ENCODE results near the gene PCNX4.

Gene PCNX4

GRCh38 chr14:60170948-60171347 is 79.2 kb downstream of the PCNX4 start:
- in situ Hi-C loops (cut with MboI; ENCODE audit: low sequenced_read_pairs), result no loop called here

GRCh38 chr14:60171690-60172089 is 80.0 kb downstream of the PCNX4 start:
- in situ Hi-C loops (cut with MboI; ENCODE audit: low sequenced_read_pairs), result no loop called here

- in situ Hi-C loops (cut with MboI; ENCODE audit: low sequenced_read_pairs), result loop anchor here (25.0 kb wide), 1 partner anchor 112 kb away; no protein-coding TSS in a partner anchor
These were observed 82.9 kb downstream of the PCNX4 start for GRCh38 chr14:60174352-60175254.

- in situ Hi-C loops (cut with MboI; ENCODE audit: low sequenced_read_pairs), result loop anchor here (25.0 kb wide), 1 partner anchor 113 kb away; no protein-coding TSS in a partner anchor
These were observed 83.7 kb downstream of the PCNX4 start for GRCh38 chr14:60175255-60175902.

GRCh38 chr14:60178164-60178563 is 86.4 kb downstream of the PCNX4 start:
- in situ Hi-C loops (cut with MboI; ENCODE audit: low sequenced_read_pairs), result loop anchor here (25.0 kb wide), 1 partner anchor 116 kb away; no protein-coding TSS in a partner anchor

- in situ Hi-C loops (cut with MboI; ENCODE audit: low sequenced_read_pairs), result loop anchor here (25.0 kb wide), 1 partner anchor 117 kb away; no protein-coding TSS in a partner anchor
These were observed 87.1 kb downstream of the PCNX4 start for GRCh38 chr14:60178820-60179219.

GRCh38 chr14:60179431-60179869 is 87.7 kb downstream of the PCNX4 start:
- in situ Hi-C loops (cut with MboI; ENCODE audit: low sequenced_read_pairs), result loop anchor here (25.0 kb wide), 1 partner anchor 117 kb away; no protein-coding TSS in a partner anchor

GRCh38 chr14:60183138-60183537 is 91.4 kb downstream of the PCNX4 start:
- in situ Hi-C loops (cut with MboI; ENCODE audit: low sequenced_read_pairs), result loop anchor here (10.0 to 25.0 kb wide), 2 partner anchors 121 to 218 kb away; no protein-coding TSS in a partner anchor

- in situ Hi-C loops (cut with MboI; ENCODE audit: low sequenced_read_pairs), result loop anchor here (10.0 to 25.0 kb wide), 2 partner anchors 121 to 219 kb away; no protein-coding TSS in a partner anchor
These were observed 92.0 kb downstream of the PCNX4 start for GRCh38 chr14:60183741-60184140.

GRCh38 chr14:60184146-60184904 is 92.6 kb downstream of the PCNX4 start:
- in situ Hi-C loops (cut with MboI; ENCODE audit: low sequenced_read_pairs), result loop anchor here (10.0 to 25.0 kb wide), 2 partner anchors 122 to 220 kb away; no protein-coding TSS in a partner anchor

GRCh38 chr14:60184905-60185555 is 93.3 kb downstream of the PCNX4 start:
- in situ Hi-C loops (cut with MboI; ENCODE audit: low sequenced_read_pairs), result loop anchor here (10.0 to 25.0 kb wide), 2 partner anchors 123 to 220 kb away; no protein-coding TSS in a partner anchor

GRCh38 chr14:60188115-60188514 is 96.4 kb downstream of the PCNX4 start:
- in situ Hi-C loops (cut with MboI; ENCODE audit: low sequenced_read_pairs), result loop anchor here (10.0 to 25.0 kb wide), 2 partner anchors 126 to 223 kb away; no protein-coding TSS in a partner anchor

GRCh38 chr14:60188696-60189095 is 97.0 kb downstream of the PCNX4 start:
- in situ Hi-C loops (cut with MboI; ENCODE audit: low sequenced_read_pairs), result loop anchor here (10.0 to 25.0 kb wide), 2 partner anchors 126 to 224 kb away; no protein-coding TSS in a partner anchor

GRCh38 chr14:60189923-60190840 is 98.5 kb downstream of the PCNX4 start:
- in situ Hi-C loops (cut with MboI; ENCODE audit: low sequenced_read_pairs), result loop anchor here (10.0 to 25.0 kb wide), 2 partner anchors 128 to 225 kb away; no protein-coding TSS in a partner anchor

GRCh38 chr14:60195179-60195810 is 103.6 kb downstream of the PCNX4 start:
- in situ Hi-C loops (cut with MboI; ENCODE audit: low sequenced_read_pairs), result loop anchor here (25.0 kb wide), 1 partner anchor 133 kb away; no protein-coding TSS in a partner anchor

- in situ Hi-C loops (cut with MboI; ENCODE audit: low sequenced_read_pairs), result loop anchor here (25.0 kb wide), 1 partner anchor 134 kb away; no protein-coding TSS in a partner anchor
These were observed 104.6 kb downstream of the PCNX4 start for GRCh38 chr14:60196291-60196690.

GRCh38 chr14:60197629-60198303 is 106.0 kb downstream of the PCNX4 start:
- in situ Hi-C loops (cut with MboI; ENCODE audit: low sequenced_read_pairs), result loop anchor here (25.0 kb wide), 1 partner anchor 135 kb away; no protein-coding TSS in a partner anchor
